ENCODE measurements around the gene ZC3H4. TPM values are rescaled to one million over a fixed set of nuclear protein-coding genes. Genes with fewer than 3 reads are reported as not detected.

The ZC3H4 gene
- total and polyA plus RNA-seq, 2 of the 8 experiments (the other 6 are each of a cell fraction or from before 2014, with no cell fraction given) = 6.6 to 92.0 TPM

DNA sequence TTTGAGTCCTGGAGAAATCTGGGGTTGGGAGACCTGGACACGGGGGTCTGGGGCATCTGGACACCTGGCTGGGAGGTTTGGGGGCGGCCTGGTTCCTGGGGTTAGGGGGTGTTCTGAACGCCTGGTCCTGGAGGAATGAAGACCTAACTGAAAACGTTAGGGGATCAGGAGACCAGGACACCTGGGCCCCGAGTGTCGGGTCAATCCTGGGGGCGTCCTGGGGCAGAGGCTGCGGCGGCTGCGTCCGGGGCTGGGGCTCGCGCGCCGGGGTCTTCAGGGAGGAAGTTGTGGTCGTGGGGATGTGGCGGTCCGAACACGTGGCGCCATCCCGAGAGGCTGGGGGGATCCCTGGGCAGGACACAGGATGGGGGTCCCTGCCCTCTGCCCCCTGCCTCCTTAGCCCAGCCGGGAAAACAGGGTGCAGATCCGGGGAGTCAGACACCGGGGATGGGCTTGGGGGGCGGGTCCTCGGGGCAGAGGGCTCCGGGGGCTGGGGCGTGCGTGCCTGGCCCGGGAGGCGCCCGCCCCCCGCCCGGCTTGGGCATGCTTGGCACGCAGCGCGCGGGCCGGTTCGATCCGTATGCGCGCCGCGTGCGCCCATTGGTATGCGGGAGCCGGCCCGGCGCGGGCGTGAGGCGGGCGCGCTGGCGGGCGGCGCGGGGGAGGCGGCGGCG, 93.3 kb downstream of the ZC3H4 start:
- no peaks in the 10 kb centered on the region for H3K9me3 ChIP-seq (ENCODE audit: insufficient read depth in 2 of 2, low read depth in 1 of 2, low read length in 1 of 2)
- H2BK12ac ChIP-seq (ENCODE audit: low read depth, low read length) = no peak overlapping the region
- 4% methylated on average over 9 of the region's 62 CpGs; no CpG with 5 or more reads in 1 of the 2 experiments for WGBS, 2 experiments (ENCODE audit: extremely low coverage in 1 of 2, insufficient coverage in 1 of 2, insufficient read length in 1 of 2, insufficient replicate concordance in 2 of 2, low coverage in 1 of 2, low lambda C conversion rate in 2 of 2, missing lambda C conversion rate in 1 of 2)
- H2BK15ac ChIP-seq (ENCODE audit: low read length) = no peak overlapping the region
- no peaks in the 10 kb centered on the region for H3K36me3 ChIP-seq (ENCODE audit: control insufficient read depth in 2 of 4, insufficient read depth in 4 of 4, low read length in 3 of 4)
- H3K79me1 ChIP-seq (ENCODE audit: low read depth, low read length) = no peaks in the 10 kb centered on the region
- H3K23me2 ChIP-seq (ENCODE audit: low read depth, low read length) = peaks cover 15% of the 10 kb centered on the region; the same call in 1 of the 2 replicates
- no peak overlapping the region for H2BK5ac ChIP-seq (ENCODE audit: low read depth, low read length)
- peak overlapping the region; percentile 62 to 87 for H3K4me2 ChIP-seq (ENCODE audit: insufficient read depth in 1 of 2, low read depth in 2 of 2, low read length in 2 of 2)
- no peak overlapping the region for H3K56ac ChIP-seq (replicated peaks; ENCODE audit: insufficient read length, low read depth, low read length)
- H4K20me1 ChIP-seq (replicated peaks in 1 of 2; ENCODE audit: control insufficient read depth in 1 of 2, insufficient read depth in 2 of 2, low read length in 2 of 2) = peaks cover 0 to 3% of the 10 kb centered on the region in 2 experiments
- no peak overlapping the region for H2AFZ ChIP-seq (ENCODE audit: low read length)
- H3K4me3 ChIP-seq (ENCODE audit: extremely low read depth in 1 of 4, insufficient read depth in 2 of 4, low read depth in 3 of 4, low read length in 4 of 4) = peak overlapping the region; percentile 42 to 69 (median 46); a peak in 7 of 8 replicates
- FAIRE-seq (no peak), DNase-seq (ENCODE audit: low read depth in 1 of 2, low spot score in 2 of 2) (no peak)
- no peak overlapping the region for H2AK5ac ChIP-seq (ENCODE audit: low read depth, low read length)
- ChIA-PET POLR2A (ENCODE audit: partially characterized antibody) (interaction anchor here (1.0 to 1.8 kb wide), 6 partner anchors 15 to 158 kb away, joined by 3 to 6 read pairs (median 4); partner anchors contain the start of gene ZC3H4), CTCF (ENCODE audit: partially characterized antibody) (interaction anchor here (0.5 to 2.0 kb wide), 10 partner anchors 8 to 229 kb away, joined by 3 to 10 read pairs (median 4); no protein-coding TSS in a partner anchor)
- H4K91ac ChIP-seq (replicated peaks; ENCODE audit: insufficient read length, low read length) = no peak overlapping the region
- no peak overlapping the region; the same call in 1 of the 2 replicates for H4K8ac ChIP-seq (ENCODE audit: extremely low read depth, insufficient read depth, low read length)
- H3K27ac ChIP-seq (ENCODE audit: low read depth, low read length) = no peak overlapping the region
- TF ChIP-seq SP4 (IDR thresholded peaks at IDR 0.05; ENCODE audit: low read length) (no peak), TEAD4 (IDR thresholded peaks at IDR 0.05; ENCODE audit: low read depth, low read length) (peak; percentile 57; the same call in 1 of the 2 replicates), SUZ12 (IDR thresholded peaks at IDR 0.05; ENCODE audit: low read length) (peak; percentile 58; the same call in 1 of the 2 replicates), RNF2 (IDR thresholded peaks at IDR 0.05; ENCODE audit: borderline replicate concordance, low read depth, low read length, missing control alignments, poor library complexity, severe bottlenecking) (peak; percentile 29), SIRT6 (IDR thresholded peaks at IDR 0.05; ENCODE audit: low read length) (no peak)
- TF ChIP-seq, protein P1, sequence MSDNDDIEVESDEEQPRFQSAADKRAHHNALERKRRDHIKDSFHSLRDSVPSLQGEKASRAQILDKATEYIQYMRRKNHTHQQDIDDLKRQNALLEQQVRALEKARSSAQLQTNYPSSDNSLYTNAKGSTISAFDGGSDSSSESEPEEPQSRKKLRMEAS (IDR thresholded peaks at IDR 0.05) = peak; percentile 43; the same call in 1 of the 2 replicates
- H3K27me3 ChIP-seq (replicated peaks in 1 of 4; ENCODE audit: control insufficient read depth in 3 of 4, extremely low read depth in 1 of 4, insufficient read depth in 3 of 4, low read length in 3 of 4) = peaks cover 24 to 53% (median 49%) of the 10 kb centered on the region in 4 experiments
- no peak overlapping the region for H3K4ac ChIP-seq (replicated peaks; ENCODE audit: insufficient read length, low read depth, low read length)
- no peak overlapping the region for H3K23ac ChIP-seq (ENCODE audit: insufficient read length)
- no peak overlapping the region for H4K5ac ChIP-seq (ENCODE audit: insufficient read length, low read depth, low read length)
- peaks cover 0 to 20% (median 11%) of the 10 kb centered on the region in 4 experiments; a peak in 5 of 7 replicates for H3K4me1 ChIP-seq (replicated peaks in 1 of 4; ENCODE audit: control insufficient read depth in 3 of 4, insufficient read depth in 4 of 4, low read length in 3 of 4)
- H3K9ac ChIP-seq (replicated peaks in 1 of 4; ENCODE audit: extremely low read depth in 1 of 4, low read depth in 3 of 4, low read length in 3 of 4) = 0 out of 7 replicates have a peak overlapping the region, but pooled peaks of 1 of the 4 experiments have one; percentile 47
- no peak overlapping the region; the same call in 1 of the 2 replicates for H3K18ac ChIP-seq (ENCODE audit: extremely low read depth, low read length)
- no peak overlapping the region for H2BK20ac ChIP-seq (ENCODE audit: low read length)
- H3K14ac ChIP-seq (ENCODE audit: insufficient read length) = no peak overlapping the region
- no peaks in the 10 kb centered on the region for H3K79me2 ChIP-seq (ENCODE audit: control insufficient read depth in 1 of 2, insufficient read depth in 2 of 2, low read length in 2 of 2)
- no peak overlapping the region for H2BK120ac ChIP-seq (replicated peaks; ENCODE audit: low read depth, low read length)
